K562 (cell line): Measurements from ENCODE around the gene L3MBTL3. TPM values are rescaled to one million over a fixed set of nuclear protein-coding genes. Genes with fewer than 3 reads are reported as not detected.

Source experiments
- ATAC-seq: fragments of 200-7000 bp; cut with Tn5 transposase; 3 replicates; pipeline ENCODE4 v1.9.1; 2020; ENCODE audit warnings: moderate library complexity
- BruUV-seq: library from RNA; stranded (reverse); fragments of 400-500 nt; replicated peaks from 2 replicates; lab custom pipeline; 2021; lab: Mats Ljungman, UMichigan
- CTCF ChIA-PET: fragments of 300-600 bp; formaldehyde crosslinking; extraction: SDS; loops from one replicate; lab custom pipeline; 2021; ENCODE audit warnings: low intra/inter-chr PET ratio; lab: Yijun Ruan, JAX
- POLR2A ChIA-PET: fragments of 300-600, 350-650 bp; sonication (Branson Sonifier 250); formaldehyde crosslinking; extraction: SDS; loops from one replicate; lab custom pipeline; 2021; ENCODE audit warnings: antibody characterized with exemption, inconsistent platforms; lab: Yijun Ruan, JAX
- DNase-seq, 4 experiments: peaks; one replicate each; pipeline versions ENCODE4 v3.0.0 to v3.0.0-alpha.2; 2011 to 2018; ENCODE audit warnings: low spot score in 3 of 4, mixed read lengths in 3 of 4; ENCODE audit errors: extremely low read depth in 1 of 4
- FAIRE-seq: peaks from 2 replicates; lab custom pipeline; 2011; peaks lifted over from hg19 to GRCh38; lab: Jason Lieb, UNC
- H2AFZ ChIP-seq: 2 replicates; pipeline ENCODE4 v1.6.0; 2011; ENCODE audit warnings: low read depth, low read length, control low read depth, inconsistent platforms
- H3K27ac ChIP-seq: fragments of 200-600 bp; 3 replicates; pipeline ENCODE4 v1.8.0; 2011; ENCODE audit warnings: low read depth, mild to moderate bottlenecking, control low read depth, inconsistent platforms, low read length, moderate library complexity, mixed read lengths; ENCODE audit errors: extremely low read depth
- H3K27me3 ChIP-seq, 2 experiments: fragments of 300-600 bp in 1 of 2; 2 replicates in 1 of 2; 3 replicates in 1 of 2; pipeline versions ENCODE4 v1.6.0 to v1.8.0; 2011; ENCODE audit warnings: inconsistent platforms in 2 of 2, low read length in 2 of 2, mild to moderate bottlenecking in 1 of 2, mixed read lengths in 1 of 2, moderate library complexity in 1 of 2; ENCODE audit not compliant: control insufficient read depth in 2 of 2, insufficient read depth in 2 of 2
- H3K36me3 ChIP-seq: fragments of 300-600 bp; 3 replicates; pipeline ENCODE4 v1.8.0; 2011; ENCODE audit warnings: mild to moderate bottlenecking, low read length, inconsistent platforms; ENCODE audit not compliant: control insufficient read depth, insufficient read depth
- H3K4me1 ChIP-seq, 2 experiments: fragments of 200-600 bp in 1 of 2; replicated peaks in 1 of 2; 2 replicates in 1 of 2; 3 replicates in 1 of 2; pipeline versions ENCODE4 v1.5.1 to v1.8.0; 2011; ENCODE audit warnings: inconsistent platforms in 2 of 2, low read length in 2 of 2, mild to moderate bottlenecking in 1 of 2, mixed read lengths in 1 of 2, moderate library complexity in 1 of 2; ENCODE audit not compliant: control insufficient read depth in 2 of 2, insufficient read depth in 2 of 2
- H3K4me2 ChIP-seq: 2 replicates; pipeline ENCODE4 v1.6.1; 2011; ENCODE audit warnings: low read length, control low read depth, inconsistent platforms, mixed read lengths; ENCODE audit not compliant: insufficient read depth
- H3K4me3 ChIP-seq: fragments of 200-600 bp; sonication (generic), shearing (Covaris generic); 2 replicates; pipeline ENCODE4 v1.5.1; 2016; ENCODE audit warnings: control low read depth, inconsistent platforms
- H3K79me2 ChIP-seq: fragments of 200-600 bp; 3 replicates; pipeline ENCODE4 v1.8.0; 2011; ENCODE audit warnings: low read length, inconsistent platforms; ENCODE audit not compliant: control insufficient read depth, insufficient read depth
- H3K9ac ChIP-seq, 2 experiments: 2 replicates each; pipeline versions ENCODE4 v1.6.0 to v1.6.1; 2011; ENCODE audit warnings: low read depth in 2 of 2, low read length in 2 of 2, control low read depth in 1 of 2, inconsistent platforms in 1 of 2, mild to moderate bottlenecking in 1 of 2, mixed read lengths in 1 of 2; ENCODE audit not compliant: insufficient read depth in 1 of 2
- H3K9me1 ChIP-seq: one replicate; pipeline ENCODE4 v1.6.0; 2011; ENCODE audit warnings: inconsistent platforms, mild to moderate bottlenecking, low read length, moderate library complexity; ENCODE audit not compliant: control insufficient read depth, insufficient read depth
- H3K9me3 ChIP-seq: replicated peaks from 2 replicates; pipeline ENCODE4 v1.5.1; 2011; ENCODE audit warnings: low read depth, low read length, inconsistent platforms; ENCODE audit not compliant: control insufficient read depth, insufficient read depth
- H4K20me1 ChIP-seq: replicated peaks from 2 replicates; pipeline ENCODE4 v1.6.1; 2011; ENCODE audit warnings: low read length, inconsistent platforms, mixed read lengths; ENCODE audit not compliant: control insufficient read depth, insufficient read depth
- CHD4 ChIP-seq: fragments of 200-600 bp; sonication (generic); IDR thresholded peaks from 3 replicates; pipeline ENCODE4 v1.6.1; 2012; ENCODE audit warnings: low read depth, mild to moderate bottlenecking, mixed read lengths, low read length, inconsistent platforms; ENCODE audit not compliant: insufficient read depth, insufficient replicate concordance, poor library complexity, severe bottlenecking
- FOSL1 ChIP-seq: fragments of 200-800 bp; sonication (Bioruptor generic); conservative IDR thresholded peaks from 2 replicates; pipeline ENCODE4 v1.6.1; 2016; ENCODE audit warnings: missing genetic modification characterization, missing compliant biosample characterization
- GTF2A2 ChIP-seq: IDR thresholded peaks from 2 replicates; pipeline ENCODE4 v1.6.1; 2016; ENCODE audit warnings: mild to moderate bottlenecking, missing genetic modification characterization, missing compliant biosample characterization
- HNRNPK ChIP-seq: fragments of 200-400 bp; formaldehyde crosslinking; IDR thresholded peaks from one replicate; pipeline ENCODE4 v1.6.1; 2018; ENCODE audit warnings: mild to moderate bottlenecking, low read depth, low read length; ENCODE audit not compliant: poor library complexity, severe bottlenecking
- IRF2 ChIP-seq: sonication (generic); formaldehyde crosslinking; IDR thresholded peaks from 2 replicates; pipeline ENCODE4 v1.8.1; 2022; ENCODE audit warnings: mild to moderate bottlenecking, missing genetic modification reagents
- KDM4B ChIP-seq, 2 experiments: fragments of 450-650 bp in 1 of 2; sonication (generic) in 1 of 2; IDR thresholded peaks; 2 replicates each; pipeline ENCODE4 v1.6.1; 2016 to 2017; ENCODE audit warnings: borderline replicate concordance in 2 of 2, antibody characterized with exemption in 1 of 2, low read depth in 1 of 2, mild to moderate bottlenecking in 1 of 2
- NCOR1 ChIP-seq: fragments of 450-650 bp; IDR thresholded peaks from 2 replicates; pipeline ENCODE4 v1.6.1; 2016; ENCODE audit warnings: mild to moderate bottlenecking, moderate library complexity
- NR1H2 ChIP-seq: sonication (generic); formaldehyde crosslinking; IDR thresholded peaks from 2 replicates; pipeline ENCODE4 v1.4.0; 2020; ENCODE audit warnings: mild to moderate bottlenecking, missing genetic modification reagents
- PATZ1 ChIP-seq: fragments of 250-450 bp; sonication (Bioruptor Pico); IDR thresholded peaks from 2 replicates; pipeline ENCODE4 v1.5.0; 2020; ENCODE audit warnings: mild to moderate bottlenecking, borderline replicate concordance
- PHB2 ChIP-seq: fragments of 450-650 bp; IDR thresholded peaks from 2 replicates; pipeline ENCODE4 v1.6.1; 2017; ENCODE audit warnings: low read depth
- POLR2G ChIP-seq: fragments of 200-400 bp; formaldehyde crosslinking; IDR thresholded peaks from 2 replicates; pipeline ENCODE4 v1.6.1; 2017; ENCODE audit warnings: low read depth, mild to moderate bottlenecking, antibody characterized with exemption, low read length, moderate library complexity
- RBM39 ChIP-seq: fragments of 200-400 bp; formaldehyde crosslinking; optimal IDR thresholded peaks from 2 replicates; pipeline ENCODE3; 2018; ENCODE audit warnings: low read depth, low read length
- TFAP4 ChIP-seq: sonication (generic); formaldehyde crosslinking; IDR thresholded peaks from 2 replicates; pipeline ENCODE4 v1.8.0; 2022; ENCODE audit warnings: missing genetic modification reagents, mild to moderate bottlenecking, moderate library complexity, borderline replicate concordance
- ZFX ChIP-seq: sonication (generic); formaldehyde crosslinking; IDR thresholded peaks from 2 replicates; pipeline ENCODE4 v1.8.0; 2022; ENCODE audit warnings: mild to moderate bottlenecking, missing genetic modification reagents, moderate library complexity
- ZKSCAN3 ChIP-seq: fragments of 250-450 bp; sonication (Bioruptor Pico); IDR thresholded peaks from 2 replicates; pipeline ENCODE4 v1.4.0; 2020
- ZNF146 ChIP-seq: IDR thresholded peaks from one replicate; pipeline ENCODE4 v1.6.1; 2018; ENCODE audit warnings: missing compliant biosample characterization; ENCODE audit not compliant: unreplicated experiment
- ZNF766 ChIP-seq: fragments of 200-800 bp; sonication (Bioruptor generic); conservative IDR thresholded peaks from 2 replicates; pipeline ENCODE4 v1.6.1; 2016; ENCODE audit warnings: missing genetic modification characterization, missing compliant biosample characterization
- ZNF79 ChIP-seq: fragments of 250-450 bp; sonication (Bioruptor Pico); IDR thresholded peaks from 2 replicates; pipeline ENCODE4 v1.4.0; 2020; ENCODE audit warnings: low read depth, mild to moderate bottlenecking, moderate library complexity
- WGBS: fragments of 100-300 bp; shearing (Covaris generic); methylation state at CpG from one replicate; pipeline ENCODE4 v1.1.6; 2016; ENCODE audit warnings: low coverage, mixed read lengths; ENCODE audit not compliant: insufficient coverage; ENCODE audit errors: missing lambda C conversion rate; 5-methylcytosine and 5-hydroxymethylcytosine counted together
- in situ Hi-C: fragments of 300-500 bp; cut with MboI; formaldehyde crosslinking; loops from 4 replicates; pipeline ENCODE4 v1.15.0; 2018; ENCODE audit warnings: inconsistent platforms, mixed read lengths
- intact Hi-C: fragments of 100-400 bp; cut with micrococcal nuclease; formaldehyde crosslinking; loops from 2 replicates; pipeline ENCODE4 v1.14.2; 2022
- polyA plus RNA-seq, 8 experiments: library from polyadenylated mRNA; depleted of rRNA in 4 of 8; stranded (reverse) in 5 of 8; unstranded in 3 of 8; fragments of >200 nt; fragmentation: Nextera tagmentation in 2 of 8; fragmentation: Illumina TruSeq in 1 of 8; extraction: Ambion mirVana in 2 of 8; extraction: Trizol in 1 of 8; gene quantifications; 2 replicates each; pipeline versions ENCODE4 v1.2.1 to v1.2.3, GENCODE V29; 2011 to 2014; ENCODE audit warnings: inconsistent platforms in 1 of 8, missing spikeins in 1 of 8
- total RNA-seq, 7 experiments: library from RNA; depleted of rRNA in 6 of 7; stranded (reverse); fragments of >200 nt in 6 of 7; fragmentation: Illumina TruSeq in 2 of 7; extraction: Trizol in 2 of 7; gene quantifications; 2 replicates each; pipeline versions ENCODE4 v1.2.1 to v1.2.3, GENCODE V29; 2011 to 2021; ENCODE audit warnings: low replicate concordance in 1 of 7

The L3MBTL3 gene
- total and polyA plus RNA-seq, 9 of the 15 experiments (the other 6 are each of a cell fraction or from before 2014, with no cell fraction given) = 0.83 to 6.9 (median 5.4) TPM

GRCh38 chr6:130008236-130008873 lies 10.0 kb upstream of the L3MBTL3 start:
- ATAC-seq = no peak
- intact Hi-C loops = no loop called here
- 21% methylated on average over 4 of the region's 4 CpGs for WGBS

More at GRCh38 chr6:130008236-130008873, 10.0 kb upstream of the L3MBTL3 start:
- H3K4me1 ChIP-seq = no peaks in the 10 kb centered on the region
- no peaks in the 10 kb centered on the region for H3K9me3 ChIP-seq
- H3K27ac ChIP-seq = no peak overlapping the region
- DNase-seq (no peak), FAIRE-seq (no peak)
- no peak overlapping the region for H3K4me2 ChIP-seq
- no peak overlapping the region for H3K9ac ChIP-seq
- no peaks in the 10 kb centered on the region for H3K36me3 ChIP-seq
- no peaks in the 10 kb centered on the region for H3K79me2 ChIP-seq
- no peaks in the 10 kb centered on the region for H4K20me1 ChIP-seq
- peaks cover 0 to 3% of the 10 kb centered on the region in 2 experiments; a peak in 2 of 5 replicates for H3K27me3 ChIP-seq
- no peaks in the 10 kb centered on the region for H3K9me1 ChIP-seq
- ChIA-PET POLR2A (no interaction called here), CTCF (no interaction called here)
- no TSS peak for BruUV-seq
- in situ Hi-C loops = loop anchor here (25.0 kb wide), 1 partner anchor 421 kb away; no protein-coding TSS in a partner anchor
- TF ChIP-seq HNRNPK = no peak
- no peak for TF ChIP-seq GTF2A2 (tag)
- no peak for TF ChIP-seq ZNF79 (CRISPR knock-in tag)
- TF ChIP-seq ZNF146 (CRISPR knock-in tag) = no peak
- no peak for TF ChIP-seq TFAP4
- TF ChIP-seq POLR2G = no peak
- TF ChIP-seq RBM39 = no peak
- TF ChIP-seq ZNF766 = no peak
- no peak for TF ChIP-seq NR1H2 (CRISPR knock-in tag)
- no peak for TF ChIP-seq ZFX (CRISPR knock-in tag)
- no peak for TF ChIP-seq FOSL1 (tag)
- TF ChIP-seq KDM4B (IDR thresholded peaks at IDR 0.05; ENCODE audit: borderline replicate concordance in 2 of 2, low read depth in 1 of 2) = no peak
- TF ChIP-seq IRF2 (CRISPR knock-in tag) = no peak
- TF ChIP-seq PHB2 = no peak
- TF ChIP-seq ZKSCAN3 (CRISPR knock-in tag) = no peak
- no peak for TF ChIP-seq NCOR1
- no peak for TF ChIP-seq PATZ1
- TF ChIP-seq CHD4 = no peak
- no peak overlapping the region for H3K4me3 ChIP-seq
- no peak overlapping the region for H2AFZ ChIP-seq
